A673 (cell line): ENCODE measurements around the gene GSTA1.
"Not testable (repeated sequence)": the region's sequence is repeated elsewhere in the genome, so short reads cannot be mapped to it uniquely, and the experiment has no call there.

Source experiments
- CTCF ChIP-seq: fragments of 300-800, 200-600 bp; sonication (generic); conservative IDR thresholded peaks from 2 replicates; pipeline ENCODE4 v1.5.1; 2017; ENCODE audit warnings: low read depth, mild to moderate bottlenecking, antibody characterized with exemption, low read length, moderate library complexity, mixed read lengths
- EZH2 ChIP-seq: fragments of 200-600 bp; sonication (generic); IDR thresholded peaks from 2 replicates; pipeline ENCODE4 v1.6.1; 2017; ENCODE audit warnings: borderline replicate concordance, low read depth, mild to moderate bottlenecking, mixed read lengths, antibody characterized with exemption, low read length; ENCODE audit not compliant: poor library complexity, severe bottlenecking

- TF ChIP-seq CTCF, EZH2: not testable (repeated sequence)
These were observed 4.3 kb downstream of the GSTA1 start for GRCh38 chr6:52799272-52799671.
